ENCODE data around the gene PTPN20.
"Not testable (repeated sequence)": the region's sequence is repeated elsewhere in the genome, so short reads cannot be mapped to it uniquely, and the experiment has no call there.

DNA sequence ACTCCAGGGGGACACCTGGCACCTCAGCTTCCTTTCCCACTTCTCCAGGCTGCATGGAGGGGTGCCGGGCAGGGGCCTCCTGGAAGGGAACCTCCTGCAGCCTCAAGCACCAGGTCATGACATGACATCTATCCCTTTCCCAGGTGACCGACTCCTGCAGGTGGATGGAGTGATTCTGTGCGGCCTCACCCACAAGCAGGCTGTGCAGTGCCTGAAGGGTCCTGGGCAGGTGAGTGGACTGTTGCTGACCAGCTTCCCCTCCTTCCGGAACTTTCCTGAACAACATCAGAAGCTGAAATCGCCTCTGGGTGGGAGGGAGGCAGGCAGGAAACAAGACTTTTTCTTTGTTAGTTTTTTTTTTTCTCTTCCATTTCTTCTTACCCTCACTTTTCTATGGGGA, 34.5 kb upstream of the PTPN20 start:
- TF ChIP-seq, protein P1, sequence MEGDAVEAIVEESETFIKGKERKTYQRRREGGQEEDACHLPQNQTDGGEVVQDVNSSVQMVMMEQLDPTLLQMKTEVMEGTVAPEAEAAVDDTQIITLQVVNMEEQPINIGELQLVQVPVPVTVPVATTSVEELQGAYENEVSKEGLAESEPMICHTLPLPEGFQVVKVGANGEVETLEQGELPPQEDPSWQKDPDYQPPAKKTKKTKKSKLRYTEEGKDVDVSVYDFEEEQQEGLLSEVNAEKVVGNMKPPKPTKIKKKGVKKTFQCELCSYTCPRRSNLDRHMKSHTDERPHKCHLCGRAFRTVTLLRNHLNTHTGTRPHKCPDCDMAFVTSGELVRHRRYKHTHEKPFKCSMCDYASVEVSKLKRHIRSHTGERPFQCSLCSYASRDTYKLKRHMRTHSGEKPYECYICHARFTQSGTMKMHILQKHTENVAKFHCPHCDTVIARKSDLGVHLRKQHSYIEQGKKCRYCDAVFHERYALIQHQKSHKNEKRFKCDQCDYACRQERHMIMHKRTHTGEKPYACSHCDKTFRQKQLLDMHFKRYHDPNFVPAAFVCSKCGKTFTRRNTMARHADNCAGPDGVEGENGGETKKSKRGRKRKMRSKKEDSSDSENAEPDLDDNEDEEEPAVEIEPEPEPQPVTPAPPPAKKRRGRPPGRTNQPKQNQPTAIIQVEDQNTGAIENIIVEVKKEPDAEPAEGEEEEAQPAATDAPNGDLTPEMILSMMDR (IDR thresholded peaks at IDR 0.05) = not testable (repeated sequence)
- not testable (repeated sequence) for TF ChIP-seq POLR2A (IDR thresholded peaks at IDR 0.05); POLR2AphosphoS5 (IDR thresholded peaks at IDR 0.05; ENCODE audit: insufficient read depth in 1 of 2, low read depth in 1 of 2)
